NCI-H526 treated with DMSO at 0.1 percent for 48 hours (cell line): ENCODE results near the gene KRT33B.
A peak's percentile ranks its signal among the peaks of the same experiment; 100 is the strongest.
"Not testable (repeated sequence)": the region's sequence is repeated elsewhere in the genome, so short reads cannot be mapped to it uniquely, and the experiment has no call there.

Experiments
- DNase-seq: peaks from one replicate; lab custom pipeline; 2025; lab: John Stamatoyannopoulos, UW

Gene KRT33B

DNA sequence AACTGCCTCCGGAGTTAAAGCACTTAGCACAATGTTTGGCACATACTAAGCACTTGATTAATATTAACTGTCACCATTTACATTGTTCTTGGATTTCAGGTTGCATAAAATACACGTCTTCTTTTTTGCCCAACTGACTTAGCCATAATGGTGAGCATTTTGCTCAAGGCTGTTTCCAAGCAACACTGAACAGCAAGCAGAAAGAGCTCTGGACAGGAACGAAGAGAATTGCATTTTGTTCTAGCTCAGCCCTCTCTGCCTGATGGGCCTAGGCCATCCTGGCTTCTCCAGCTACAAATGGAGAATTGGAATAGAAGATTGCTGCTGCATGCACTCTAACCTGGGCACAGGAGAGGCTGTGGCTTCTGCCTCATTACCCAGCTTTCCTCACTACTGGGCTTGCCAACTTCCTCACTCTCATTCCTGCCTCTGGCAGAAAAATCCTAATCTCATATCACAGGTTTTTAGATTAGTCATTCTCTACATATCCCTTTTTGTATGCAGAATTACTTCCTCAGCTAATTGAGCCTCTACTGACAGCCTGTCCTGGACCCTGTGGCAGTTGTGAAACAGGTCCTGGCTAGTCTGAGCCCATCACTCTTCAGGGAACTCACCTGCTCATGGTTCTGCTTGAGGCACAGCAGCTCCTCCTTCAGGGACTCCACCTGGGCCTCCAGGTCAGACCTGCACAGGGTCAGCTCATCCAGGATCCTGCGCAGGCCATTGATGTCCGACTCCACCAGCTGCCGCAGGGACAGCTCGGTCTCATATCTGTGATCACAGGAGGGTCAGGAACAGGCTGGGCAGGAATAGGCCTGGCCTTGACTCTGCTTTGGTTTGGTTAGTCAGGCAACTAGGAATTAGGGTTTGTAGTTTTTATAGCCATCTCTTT lies 21.5 kb downstream of the KRT33B start:
- DNase-seq, result no peak

DNA sequence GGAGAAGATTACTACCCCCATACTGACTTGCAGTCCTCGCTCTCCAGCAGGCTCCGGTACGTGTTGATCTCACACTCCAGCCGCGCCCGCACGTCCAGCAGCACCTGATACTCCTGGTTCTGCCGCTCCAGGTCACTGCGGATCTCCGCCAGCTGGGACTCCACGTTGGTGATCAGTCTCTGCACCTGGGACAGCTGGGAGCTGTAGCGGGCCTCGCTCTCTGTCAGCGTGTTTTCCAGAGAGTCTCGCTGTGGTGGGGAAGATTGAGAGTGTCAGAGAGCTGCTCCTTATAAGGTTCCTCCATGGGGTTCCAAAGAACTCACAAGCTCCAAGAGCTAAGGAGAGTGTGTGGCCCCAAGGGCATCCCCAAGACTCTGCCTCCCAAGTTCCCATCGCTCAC lies 23.2 kb downstream of the KRT33B start:
- not testable (repeated sequence) for DNase-seq

DNA sequence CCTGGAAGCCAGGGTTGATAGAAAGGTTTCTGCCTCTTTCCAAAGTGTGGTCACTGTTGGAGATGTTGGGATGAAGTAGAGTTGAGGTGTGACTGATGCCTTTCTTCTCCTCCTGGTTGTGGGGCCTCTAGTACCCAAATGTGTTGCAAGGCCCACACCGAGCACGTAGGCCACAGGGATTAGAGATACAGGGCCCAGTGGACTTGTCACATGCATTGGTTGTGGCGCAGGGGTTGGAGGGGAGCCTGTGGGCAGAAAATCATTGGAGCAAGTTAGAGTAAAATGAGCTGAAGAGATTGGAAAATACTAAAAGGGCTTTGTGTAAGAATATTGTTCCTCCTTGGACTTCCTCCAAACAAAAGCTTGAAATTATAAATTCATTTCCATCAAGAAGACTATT lies 23.6 kb downstream of the KRT33B start:
- DNase-seq, result no peak

DNA sequence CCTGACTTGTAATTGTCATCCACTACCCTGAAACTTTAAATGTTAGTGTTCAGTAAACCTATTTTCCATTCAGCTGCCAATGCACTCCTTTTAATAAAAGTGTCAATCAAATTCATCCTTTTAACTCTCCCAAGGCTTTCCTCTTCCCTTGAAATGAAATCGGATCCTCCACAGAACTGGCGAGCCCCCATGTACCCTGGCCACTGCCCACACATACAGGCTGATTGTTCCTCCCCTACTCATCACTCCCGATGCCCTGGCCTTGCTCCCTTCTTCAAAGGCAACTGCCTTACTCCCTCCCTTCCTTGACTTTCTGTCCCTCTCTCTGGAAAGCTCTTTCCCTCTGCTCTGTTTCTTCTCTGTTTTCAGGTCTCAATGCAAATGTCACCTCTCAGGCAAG lies 26.6 kb downstream of the KRT33B start:
- DNase-seq, result no peak

DNA sequence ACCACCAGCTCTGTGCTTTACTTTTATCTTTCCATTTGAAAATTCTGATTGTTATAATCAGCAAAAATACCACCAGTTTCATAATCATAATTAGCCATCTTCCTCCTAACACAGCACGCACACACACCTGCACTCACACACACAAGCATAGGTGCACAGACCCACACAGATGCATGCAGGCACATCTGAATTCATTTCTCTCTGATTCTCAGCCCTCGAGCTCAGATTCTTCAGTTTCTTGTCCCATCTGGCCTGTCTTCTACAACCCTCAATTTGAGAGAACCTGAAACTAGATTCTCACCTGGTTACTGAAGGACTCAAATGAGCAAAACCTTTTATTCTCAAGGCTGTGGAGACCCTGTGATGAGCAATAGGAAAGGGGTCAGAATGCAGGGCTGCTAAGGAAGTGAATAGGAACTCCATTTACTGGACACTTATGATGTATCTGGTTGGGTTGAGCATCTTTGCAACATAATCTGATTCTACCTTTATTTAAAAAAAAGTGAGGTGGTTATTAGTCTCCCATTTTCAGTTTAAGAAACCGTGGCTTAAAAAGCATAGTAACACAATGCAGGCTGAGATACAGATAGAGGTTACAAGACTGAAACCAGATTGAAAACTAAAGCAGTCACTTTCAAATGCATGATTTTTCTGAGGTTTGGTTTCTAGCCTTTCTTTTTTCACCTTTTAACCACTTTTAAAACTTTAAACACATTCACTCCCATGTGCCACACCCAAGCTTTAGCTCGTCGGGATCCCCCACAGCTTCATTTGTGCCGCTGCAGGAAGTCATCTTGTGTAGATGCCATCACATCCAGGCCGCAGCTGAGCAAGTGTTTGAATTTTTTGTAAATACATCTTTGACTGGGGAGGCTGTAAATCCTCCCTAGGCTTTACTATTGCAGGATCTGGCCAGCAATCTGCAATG lies 28.4 kb downstream of the KRT33B start:
- no peak for DNase-seq

DNA sequence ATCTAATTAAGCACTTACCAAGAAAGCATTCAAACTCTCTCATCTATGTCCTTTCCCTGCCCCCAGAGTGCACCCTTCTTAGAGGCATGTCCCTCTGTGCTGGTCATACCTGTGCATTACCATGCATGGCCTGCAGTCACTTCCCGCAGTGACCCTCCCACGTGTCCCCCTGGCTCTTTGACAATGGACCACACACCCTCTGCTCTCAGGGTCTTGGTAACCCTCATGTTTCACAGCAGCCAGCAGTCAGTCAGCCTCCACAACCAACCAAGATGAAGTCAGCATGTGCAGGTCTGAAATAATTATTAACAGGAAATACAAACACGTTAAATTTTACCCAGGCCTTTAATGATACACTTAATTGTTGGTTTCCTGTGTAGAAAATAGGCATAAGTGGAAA lies 29.1 kb downstream of the KRT33B start:
- no peak for DNase-seq

DNA sequence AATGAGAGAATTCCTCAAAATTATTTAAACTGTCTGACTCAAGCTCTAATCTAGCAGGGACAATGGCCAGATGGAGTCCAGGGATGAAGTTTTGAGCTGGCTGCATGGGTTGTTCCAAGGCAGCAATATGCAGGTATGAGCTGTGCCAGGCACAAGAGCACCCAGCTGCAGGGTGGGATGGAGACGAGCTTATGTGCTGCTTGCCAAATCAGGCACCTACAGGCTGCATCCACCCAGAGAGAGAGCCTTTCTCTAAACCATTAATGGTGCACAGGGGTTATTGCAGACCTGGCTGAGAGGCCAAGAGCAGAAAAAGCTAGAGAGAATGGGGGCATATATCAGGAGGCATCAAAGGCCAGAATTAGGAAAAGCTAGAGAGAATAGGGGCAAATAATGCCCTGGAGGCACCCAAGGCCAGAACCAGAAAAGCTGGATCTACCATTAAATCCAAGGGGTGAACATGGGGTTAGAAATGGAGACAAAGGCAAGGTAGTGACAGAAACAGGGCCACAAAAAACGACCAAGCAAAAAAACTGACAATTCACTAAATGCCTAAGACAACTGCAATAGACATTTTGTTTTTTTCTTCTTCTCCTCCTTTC lies 29.9 kb downstream of the KRT33B start:
- DNase-seq, result no peak

DNA sequence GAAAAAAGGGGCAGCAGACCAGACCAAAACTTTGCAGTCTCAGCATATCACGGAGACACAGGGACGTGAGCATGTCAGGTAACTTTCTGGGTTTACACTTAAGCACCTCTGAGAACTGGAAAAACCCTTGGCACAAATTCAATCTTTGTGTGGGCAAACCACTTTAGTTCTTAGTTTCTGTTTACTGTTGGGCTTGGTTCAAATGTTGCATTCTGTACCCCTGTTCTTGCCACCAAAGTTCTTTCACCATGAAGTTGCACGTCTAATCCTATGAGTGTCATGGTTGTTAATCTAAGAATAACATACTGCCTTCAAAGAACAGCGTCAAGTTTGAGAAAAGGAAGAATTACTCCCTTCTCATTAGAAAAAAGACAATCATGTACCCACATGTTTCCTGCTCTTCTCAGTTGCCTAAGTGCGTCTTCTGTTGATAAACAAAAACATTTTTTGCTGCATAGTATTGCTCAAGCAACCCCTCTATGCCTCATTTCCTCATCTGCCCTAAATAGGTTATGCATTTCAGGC lies 30.6 kb downstream of the KRT33B start:
- no peak for DNase-seq

DNA sequence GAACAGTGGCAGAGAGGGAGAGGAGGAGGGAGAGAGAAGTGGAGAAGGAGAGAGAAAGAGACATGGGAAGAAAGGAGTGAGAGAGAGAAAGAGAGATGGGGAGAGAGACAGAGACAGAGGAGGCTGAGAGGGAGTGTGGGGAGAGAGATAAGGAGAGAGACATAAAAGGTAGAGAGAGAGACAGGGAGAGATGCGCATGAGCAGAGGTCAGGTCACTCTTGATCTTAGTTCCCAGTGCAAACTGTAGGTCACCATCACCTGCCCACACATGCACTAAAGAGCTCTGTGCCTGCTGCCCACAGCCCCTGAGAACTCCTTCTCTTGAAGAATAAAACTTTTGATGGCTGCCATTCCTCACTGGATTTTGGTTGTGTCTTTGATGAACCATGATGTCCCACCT lies 33.9 kb downstream of the KRT33B start:
- no peak for DNase-seq

DNA sequence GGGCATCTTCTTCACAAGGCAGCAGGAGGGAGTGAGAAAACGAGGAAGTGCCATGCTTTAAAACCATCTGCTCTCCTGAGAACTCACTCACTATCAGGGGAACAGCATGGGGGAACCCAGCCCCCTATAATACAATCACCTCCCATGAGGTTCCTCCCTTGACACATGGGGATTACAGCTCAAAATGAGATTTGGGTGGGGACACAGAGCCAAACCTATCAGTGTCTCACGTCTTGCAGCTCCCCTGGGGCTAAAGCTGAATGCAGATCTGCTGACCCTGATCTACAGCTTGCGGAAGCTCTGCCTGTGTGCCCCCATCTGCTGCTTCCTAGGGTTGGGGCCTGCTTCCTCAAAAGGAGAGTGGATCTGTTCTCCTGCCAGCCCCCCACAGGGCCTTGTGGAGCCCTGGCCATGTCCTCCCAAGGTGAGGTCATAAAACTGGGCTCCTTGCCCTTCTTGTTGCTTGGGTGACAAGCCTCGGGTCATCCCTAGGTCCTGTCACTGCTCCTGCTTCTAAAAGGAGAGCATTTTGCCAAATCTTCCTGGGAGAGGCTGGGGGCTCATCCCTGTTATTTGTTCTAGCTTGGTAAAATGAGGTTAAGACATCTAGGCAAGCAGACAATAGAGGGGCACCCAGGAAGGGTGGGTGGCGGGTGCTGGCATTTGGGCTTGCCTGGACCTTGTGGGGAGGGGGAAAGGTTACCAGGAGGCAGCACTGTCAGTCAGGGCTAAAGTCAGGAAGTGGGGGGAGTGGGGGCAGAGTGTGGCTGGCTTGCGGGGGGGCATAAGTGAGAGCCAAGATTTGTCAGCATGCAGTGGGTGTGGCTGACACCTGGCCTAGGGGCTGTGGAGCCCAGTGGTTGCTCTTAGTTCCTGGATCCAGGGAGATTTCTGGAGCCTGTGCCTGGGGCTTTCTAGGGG lies 35.0 kb downstream of the KRT33B start:
- no peak for DNase-seq

DNA sequence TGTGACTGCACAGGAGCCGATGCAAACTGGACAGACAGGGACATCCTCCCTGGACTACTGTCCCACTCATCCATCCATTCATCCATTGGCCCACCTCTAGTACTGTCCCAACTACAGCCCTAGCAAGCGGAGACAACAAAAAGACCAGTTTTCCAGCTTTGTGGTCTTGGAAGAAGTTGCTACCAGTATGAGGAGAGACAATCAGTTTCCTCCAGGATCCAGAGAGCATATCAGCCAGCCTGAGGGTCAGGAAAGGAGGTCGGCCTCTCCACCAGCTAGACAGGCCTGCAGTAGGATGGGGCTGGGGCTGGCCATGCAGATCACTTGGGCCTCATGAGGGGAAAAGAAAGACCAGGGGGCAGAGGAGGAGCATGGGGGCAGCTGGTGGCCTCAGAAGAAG lies 35.8 kb downstream of the KRT33B start:
- DNase-seq, result no peak

DNA sequence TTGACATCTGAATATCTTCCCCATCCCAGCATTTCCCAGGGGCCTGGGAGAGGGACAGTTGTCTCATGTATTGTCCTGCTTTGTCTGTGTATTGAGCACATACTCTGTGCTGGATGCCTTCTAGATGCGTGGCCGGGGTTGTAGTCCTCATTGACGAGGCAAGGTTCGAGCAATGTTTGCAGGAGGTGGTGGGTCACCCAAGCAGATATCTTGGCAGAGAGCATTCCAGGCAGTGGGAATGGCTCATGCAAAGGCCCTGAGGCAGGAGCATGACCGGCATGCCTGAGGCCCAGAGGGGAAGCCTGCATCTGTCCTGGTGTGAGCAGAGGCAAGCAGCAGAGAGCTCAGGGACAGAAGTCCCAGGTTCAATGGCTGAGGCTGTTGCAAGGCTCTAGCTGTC lies 36.5 kb downstream of the KRT33B start:
- no peak for DNase-seq

DNA sequence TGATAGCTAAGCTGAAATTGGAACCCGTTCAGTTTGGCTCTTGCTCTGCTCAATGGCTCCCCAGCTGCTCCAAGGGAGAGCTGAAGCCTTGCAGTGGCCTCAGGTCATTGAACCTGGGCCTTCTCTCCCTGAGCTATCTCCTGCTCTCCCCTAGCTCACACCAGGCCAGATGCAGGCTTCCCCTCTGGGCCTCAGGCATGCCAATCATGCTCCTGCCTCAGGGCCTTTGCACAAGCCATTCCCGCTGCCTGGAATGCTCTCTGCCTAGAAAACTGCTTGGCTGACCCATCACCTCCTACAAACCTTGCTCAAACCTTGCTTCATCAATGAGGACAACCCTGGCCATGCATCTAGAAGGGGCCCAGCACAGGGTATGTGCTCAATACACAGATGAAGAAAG lies 37.4 kb downstream of the KRT33B start:
- no peak for DNase-seq

DNA sequence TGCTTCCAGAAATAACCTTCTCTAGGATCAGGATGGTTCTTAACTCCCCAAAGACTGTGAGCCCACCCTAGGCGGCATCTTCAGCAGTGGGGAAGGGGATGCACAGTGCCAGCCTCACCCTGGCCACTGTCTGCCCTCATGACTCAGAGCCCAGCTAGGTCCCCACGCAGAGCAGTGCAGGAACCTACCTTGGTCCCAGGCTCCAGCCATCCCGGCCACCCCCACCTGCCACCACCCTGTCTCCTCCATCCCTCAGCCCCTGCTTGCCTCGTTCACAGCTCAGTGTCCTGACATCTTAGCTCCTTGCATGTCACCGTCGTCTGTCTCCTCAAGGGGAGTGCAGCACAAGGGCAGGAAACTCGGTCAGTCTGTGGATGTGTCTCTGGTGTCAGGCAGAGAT lies 38.0 kb downstream of the KRT33B start:
- no peak for DNase-seq

DNA sequence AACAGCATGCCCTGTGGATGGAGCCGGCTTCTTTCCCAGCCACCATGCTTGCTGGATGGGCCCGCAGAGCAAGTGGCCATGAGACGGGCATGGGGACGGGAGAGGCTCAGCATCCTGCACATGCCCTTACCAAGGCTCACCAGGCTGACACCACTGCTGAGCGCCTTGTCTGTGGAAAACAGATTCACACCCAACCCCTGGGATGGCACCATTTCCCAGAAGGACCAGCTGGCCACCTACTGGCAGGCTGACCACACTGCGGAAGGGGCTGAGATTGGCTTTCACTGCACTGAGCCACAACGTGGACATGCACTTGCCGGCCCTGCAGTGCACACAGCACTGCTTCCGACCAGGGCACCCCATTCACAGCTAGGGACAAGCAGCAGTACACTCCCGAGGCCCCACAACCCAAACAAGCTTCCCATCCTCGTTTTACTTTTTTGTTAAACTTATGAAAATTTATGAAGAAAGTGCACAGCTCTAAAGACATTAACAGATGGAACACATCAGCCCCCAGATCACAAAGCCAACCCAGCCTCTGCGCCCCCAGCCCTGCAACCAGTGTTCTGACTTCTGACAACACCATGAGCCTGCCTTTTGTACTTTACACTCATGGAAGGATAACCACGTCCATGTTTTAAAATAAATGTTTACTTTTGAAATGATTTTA lies 40.2 kb downstream of the KRT33B start:
- peak; percentile 1 for DNase-seq

DNA sequence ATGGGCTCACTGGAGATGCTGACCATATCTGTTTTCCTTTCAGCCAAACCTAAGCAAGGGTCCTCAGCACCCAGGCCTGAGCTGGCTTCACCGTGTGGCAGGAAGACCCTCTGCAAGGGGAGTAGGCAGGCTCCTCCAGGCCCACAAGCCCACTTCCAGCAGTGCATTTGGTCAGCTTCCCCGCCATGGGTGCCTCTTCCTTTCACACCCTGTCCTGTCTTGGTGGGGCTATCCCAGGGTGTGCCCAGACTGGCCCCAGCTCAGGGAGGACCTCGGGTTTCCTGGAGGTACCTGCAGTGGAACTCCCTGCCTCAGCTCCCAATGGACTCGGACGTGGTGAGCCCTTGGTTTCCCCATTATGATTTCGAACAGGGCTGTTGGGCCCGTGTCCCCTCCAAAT lies 41.4 kb downstream of the KRT33B start:
- no peak for DNase-seq

DNA sequence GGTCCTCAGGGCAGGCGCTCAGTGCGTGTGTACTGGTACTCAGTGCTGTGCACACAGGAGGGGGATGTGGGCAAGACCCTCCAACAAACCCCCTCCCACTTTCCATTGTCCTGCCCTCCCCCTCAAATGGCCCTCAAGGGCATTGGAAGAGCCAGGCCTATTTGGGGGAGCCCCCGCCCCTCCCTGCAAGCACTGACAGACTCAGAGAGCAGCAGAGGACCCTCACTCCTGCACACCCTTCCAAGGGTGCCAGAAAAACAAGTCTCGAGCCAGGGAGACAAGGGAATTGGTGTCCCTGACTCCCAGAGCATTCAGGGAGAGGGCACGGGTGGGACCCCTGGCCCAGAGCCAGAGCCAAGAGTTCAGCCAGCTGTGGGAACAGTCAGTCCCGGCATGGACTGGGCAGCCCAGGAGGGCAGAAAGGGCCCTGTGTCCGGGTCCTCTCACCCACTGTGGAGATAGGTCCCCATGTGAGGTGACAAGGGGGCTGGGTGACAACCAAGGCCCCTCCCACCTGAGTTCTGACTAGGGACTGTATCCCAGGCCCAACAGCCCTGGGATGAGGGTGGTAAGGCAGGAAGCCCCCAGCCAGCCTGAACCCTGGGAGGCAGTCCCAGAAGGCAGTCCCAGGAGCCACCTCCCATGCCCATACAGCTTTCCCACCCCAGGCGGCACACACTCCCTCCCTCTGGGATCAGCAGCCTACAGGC lies 42.0 kb downstream of the KRT33B start:
- DNase-seq, result no peak

DNA sequence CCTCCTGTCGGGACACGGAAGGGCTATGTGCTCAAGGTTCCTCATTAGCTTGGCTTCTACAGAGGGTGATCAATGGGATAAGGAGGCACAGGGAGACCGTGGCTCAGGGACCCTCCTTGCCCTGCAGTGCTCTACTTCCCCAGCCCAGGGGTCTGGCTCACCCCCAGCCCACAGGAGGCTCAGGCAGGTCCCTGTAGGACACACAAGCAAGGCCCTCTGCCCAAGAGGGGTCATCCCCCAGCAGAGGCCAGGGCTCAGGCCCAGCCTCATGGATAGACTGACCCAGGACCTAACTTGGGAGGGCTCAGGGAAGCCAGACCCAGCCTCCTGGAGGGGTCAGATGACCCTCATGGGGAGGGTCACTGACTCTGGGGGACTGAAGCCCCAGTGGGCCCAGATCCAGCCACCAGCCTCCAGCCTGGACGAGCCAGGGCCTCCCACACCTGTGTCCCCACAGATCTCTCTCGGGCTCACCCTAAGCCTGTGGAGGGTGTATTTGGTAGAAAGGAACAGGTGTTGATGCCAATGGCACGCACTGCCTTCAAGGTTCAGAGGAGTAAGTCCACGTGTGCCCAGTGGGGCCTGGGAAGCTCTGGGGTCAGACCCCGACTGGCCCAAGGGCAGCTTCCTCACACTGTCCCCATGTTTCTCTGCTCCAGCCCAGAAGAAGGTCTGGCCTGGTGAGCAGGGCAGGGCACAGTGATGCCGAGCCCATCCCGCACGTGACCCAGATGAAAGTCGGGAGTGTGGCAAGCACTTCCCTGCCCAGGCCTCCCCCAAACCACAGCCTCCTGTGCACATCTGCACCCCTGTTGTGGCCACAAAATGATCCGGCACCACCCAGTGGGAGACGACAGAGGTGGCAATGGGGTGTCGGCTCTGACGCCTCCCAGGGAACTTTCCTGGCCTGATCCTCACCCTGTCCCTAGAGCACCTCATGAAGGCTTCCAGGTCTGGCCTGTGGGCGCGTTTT lies 43.2 kb downstream of the KRT33B start:
- no peak for DNase-seq

DNA sequence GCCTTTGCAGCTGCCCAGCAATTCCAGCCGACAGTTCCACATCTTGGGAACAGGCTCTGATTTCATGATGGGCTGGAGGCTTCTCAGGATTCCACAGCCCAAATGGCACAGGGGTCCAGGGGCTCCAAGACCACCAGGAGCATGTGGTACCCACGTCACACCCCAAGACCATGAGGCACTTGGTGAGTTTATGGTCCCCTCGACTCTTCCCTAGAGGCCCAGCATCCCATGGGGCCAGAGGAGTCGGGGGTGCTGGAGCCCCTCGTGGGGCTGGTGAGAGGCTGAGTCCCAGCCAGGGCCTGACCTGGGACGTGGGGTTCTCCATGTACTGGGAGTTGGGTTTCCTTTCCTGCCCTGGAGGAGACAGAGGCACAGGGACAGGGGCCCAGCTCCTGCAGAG lies 44.0 kb downstream of the KRT33B start:
- DNase-seq, result no peak
